Measurements from ENCODE around the gene REST.

- TF ChIP-seq POLR2A (IDR thresholded peaks at IDR 0.05) (no peak), CTCF (IDR thresholded peaks at IDR 0.05) (no peak)
Measured at GRCh38 chr4:56905796-56906195, 1.9 kb upstream of the REST start.

Measured in uterus (tissue), 2 donors.